Measurements from ENCODE around the gene GET4.

GRCh38 chr7:930975-931758 is 54.8 kb downstream of the GET4 start:
- TF ChIP-seq GATA3 (IDR thresholded peaks at IDR 0.05; ENCODE audit: low read depth, low read length), result no peak
- no peak for TF ChIP-seq GATA2 (IDR thresholded peaks at IDR 0.05; ENCODE audit: low read depth, low read length)

Measured in SH-SY5Y (cell line).